Testis (tissue), 3 donors: ENCODE measurements around the gene TCF7L1. TPM values are rescaled to one million over a fixed set of nuclear protein-coding genes. Genes with fewer than 3 reads are reported as not detected.
A peak's percentile ranks its signal among the peaks of the same experiment; 100 is the strongest.
"Not testable (repeated sequence)": the region's sequence is repeated elsewhere in the genome, so short reads cannot be mapped to it uniquely, and the experiment has no call there.

Source experiments
- DNase-seq: peaks from one replicate; pipeline ENCODE4 v3.0.0-alpha.2; 2019
- H3K27ac ChIP-seq, 2 donors: fragments of 200-600 bp; sonication (generic); one replicate each; pipeline ENCODE4 v1.5.1; 2019
- H3K27me3 ChIP-seq: fragments of 200-600 bp; sonication (generic); one replicate; pipeline ENCODE4 v1.5.1; 2019
- H3K36me3 ChIP-seq: fragments of 200-600 bp; sonication (generic); one replicate; pipeline ENCODE4 v1.5.1; 2017; ENCODE audit warnings: low read depth; ENCODE audit errors: missing control alignments
- H3K4me1 ChIP-seq: fragments of 200-600 bp; sonication (generic); one replicate; pipeline ENCODE4 v1.5.1; 2019
- H3K4me3 ChIP-seq, 2 donors: fragments of 200-600 bp; sonication (generic); one replicate each; pipeline ENCODE4 v1.5.1; 2017 to 2019
- H3K9me3 ChIP-seq: fragments of 200-600 bp; sonication (generic); one replicate; pipeline ENCODE4 v1.5.1; 2017
- POLR2A ChIP-seq: fragments of 450-650 bp; IDR thresholded peaks from one replicate; pipeline ENCODE4 v1.6.1; 2017; ENCODE audit warnings: antibody characterized with exemption, mild to moderate bottlenecking, moderate library complexity
- WGBS, 2 donors: methylation state at CpG; one replicate each; pipeline ENCODE4 v1.1.5; 2018; 5-methylcytosine and 5-hydroxymethylcytosine counted together
- intact Hi-C: fragments of 100-400 bp; cut with DNase I; formaldehyde crosslinking; loops from one replicate; pipeline ENCODE4 v1.15.1; 2023; ENCODE audit warnings: low total_unique reads
- polyA plus RNA-seq: library from polyadenylated mRNA; stranded (reverse); fragments of 350-450 nt; fragmentation: Illumina TruSeq; extraction: RNeasy Lipid Tissue Mini Kit (QIAGEN cat#74804); gene quantifications from one replicate; pipeline ENCODE4 v1.2.3, GENCODE V29; 2014; ENCODE audit warnings: low read depth, low replicate concordance; ENCODE audit not compliant: insufficient read depth
- total RNA-seq, 2 donors: library from RNA; depleted of rRNA; stranded (reverse); fragments of >200 nt; gene quantifications; one replicate each; pipeline ENCODE4 v1.2.3, GENCODE V29; 2016
- TF ChIP-seq, protein P1 (sequence below), 3 experiments: fragments of 450-650 bp in 2 of 3; fragments of 200-600 bp in 1 of 3; sonication (generic) in 1 of 3; IDR thresholded peaks; one replicate each; pipeline ENCODE4 v1.5.1; 2016 to 2019; ENCODE audit warnings: antibody characterized with exemption in 3 of 3, mild to moderate bottlenecking in 2 of 3, moderate library complexity in 1 of 3

TCF7L1 gene
- total and polyA plus RNA-seq, 3 donors from 2014 or later: 6.7 to 11.9 (median 6.7) TPM

DNA sequence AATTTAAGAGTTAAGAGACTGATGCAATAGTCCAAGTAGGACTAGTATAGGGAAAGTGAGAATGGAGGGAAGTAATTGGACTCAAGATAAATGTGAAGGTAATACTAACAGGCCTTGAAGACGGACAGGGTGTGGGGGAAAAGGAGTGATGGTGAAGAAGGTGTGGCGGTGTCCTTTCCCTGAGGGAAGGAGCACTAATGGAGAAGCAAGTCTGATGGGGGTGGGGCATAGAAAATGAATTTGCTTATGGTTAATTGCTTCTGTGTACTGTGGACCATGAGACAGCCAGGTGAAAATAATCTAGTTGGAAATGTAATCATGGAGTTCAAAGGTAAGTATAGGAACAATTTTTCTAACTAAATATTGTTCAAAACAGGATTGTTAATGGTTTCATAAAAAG, 201.7 kb downstream of the TCF7L1 start:
- Histone ChIP-seq H3K36me3 (no peaks in the 10 kb centered on the region), H3K27ac (no peak overlapping the region), H3K4me3 (peak overlapping the region in 1 of 2 donors; percentile 30), H3K9me3 (no peaks in the 10 kb centered on the region), H3K27me3 (no peaks in the 10 kb centered on the region), H3K4me1 (no peaks in the 10 kb centered on the region)
- intact Hi-C loops: no loop called here
- DNase-seq: no peak
- TF ChIP-seq POLR2A: no peak
- WGBS, 2 donors: 31 to 53% methylated on average over 2 of the region's 2 CpGs

DNA sequence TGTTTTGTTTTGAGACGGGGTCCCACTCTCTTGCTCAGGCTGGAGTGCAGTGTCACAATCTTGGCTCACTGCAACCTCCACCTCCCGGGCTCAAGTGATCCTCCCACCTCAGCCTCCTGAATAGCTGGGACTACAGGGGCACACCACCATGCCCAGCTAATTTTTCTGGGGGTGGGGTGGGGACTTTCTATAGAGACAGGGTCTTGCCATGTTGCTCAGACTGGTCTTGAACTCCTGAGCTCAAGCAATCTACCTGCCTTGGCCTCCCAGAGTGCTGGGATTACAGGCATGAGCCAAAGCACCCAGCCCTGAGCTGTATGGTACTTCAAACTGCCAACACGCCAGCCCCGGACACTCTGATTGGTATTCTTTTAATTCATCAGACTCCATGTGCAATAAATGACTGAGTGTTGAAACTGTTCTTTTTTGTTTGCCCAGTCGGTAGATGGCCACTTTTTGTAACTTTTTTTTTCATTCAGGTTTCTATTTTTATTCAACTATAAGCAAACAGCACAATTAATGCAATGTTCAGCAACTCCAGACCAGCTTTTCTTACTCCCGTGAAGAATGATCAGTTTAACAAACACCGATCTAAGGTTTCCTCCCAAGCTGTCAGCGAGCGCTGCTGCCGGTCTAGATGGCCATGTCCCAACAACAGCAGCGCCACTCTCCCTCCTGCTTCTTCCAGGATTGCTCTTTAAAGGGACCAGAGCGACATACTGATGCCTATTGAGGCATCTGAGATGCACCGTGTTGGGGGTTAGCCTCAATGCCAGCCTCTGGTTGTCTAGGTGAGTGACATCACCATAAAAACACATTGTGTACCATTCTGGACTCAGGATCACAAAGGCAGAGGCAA, 207.1 kb downstream of the TCF7L1 start:
- intact Hi-C loops: no loop called here
- H3K4me3 ChIP-seq: no peak overlapping the region
- H3K27ac ChIP-seq: no peak overlapping the region
- TF ChIP-seq POLR2A: no peak
- TF ChIP-seq, protein P1, sequence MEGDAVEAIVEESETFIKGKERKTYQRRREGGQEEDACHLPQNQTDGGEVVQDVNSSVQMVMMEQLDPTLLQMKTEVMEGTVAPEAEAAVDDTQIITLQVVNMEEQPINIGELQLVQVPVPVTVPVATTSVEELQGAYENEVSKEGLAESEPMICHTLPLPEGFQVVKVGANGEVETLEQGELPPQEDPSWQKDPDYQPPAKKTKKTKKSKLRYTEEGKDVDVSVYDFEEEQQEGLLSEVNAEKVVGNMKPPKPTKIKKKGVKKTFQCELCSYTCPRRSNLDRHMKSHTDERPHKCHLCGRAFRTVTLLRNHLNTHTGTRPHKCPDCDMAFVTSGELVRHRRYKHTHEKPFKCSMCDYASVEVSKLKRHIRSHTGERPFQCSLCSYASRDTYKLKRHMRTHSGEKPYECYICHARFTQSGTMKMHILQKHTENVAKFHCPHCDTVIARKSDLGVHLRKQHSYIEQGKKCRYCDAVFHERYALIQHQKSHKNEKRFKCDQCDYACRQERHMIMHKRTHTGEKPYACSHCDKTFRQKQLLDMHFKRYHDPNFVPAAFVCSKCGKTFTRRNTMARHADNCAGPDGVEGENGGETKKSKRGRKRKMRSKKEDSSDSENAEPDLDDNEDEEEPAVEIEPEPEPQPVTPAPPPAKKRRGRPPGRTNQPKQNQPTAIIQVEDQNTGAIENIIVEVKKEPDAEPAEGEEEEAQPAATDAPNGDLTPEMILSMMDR (IDR thresholded peaks at IDR 0.05): no peak
- WGBS, 2 donors: 48 to 55% methylated on average over 13 of the region's 13 CpGs
- H3K27me3 ChIP-seq: no peaks in the 10 kb centered on the region
- no peaks in the 10 kb centered on the region for H3K4me1 ChIP-seq
- no peak for DNase-seq
- no peaks in the 10 kb centered on the region for H3K36me3 ChIP-seq
- H3K9me3 ChIP-seq: no peaks in the 10 kb centered on the region

DNA sequence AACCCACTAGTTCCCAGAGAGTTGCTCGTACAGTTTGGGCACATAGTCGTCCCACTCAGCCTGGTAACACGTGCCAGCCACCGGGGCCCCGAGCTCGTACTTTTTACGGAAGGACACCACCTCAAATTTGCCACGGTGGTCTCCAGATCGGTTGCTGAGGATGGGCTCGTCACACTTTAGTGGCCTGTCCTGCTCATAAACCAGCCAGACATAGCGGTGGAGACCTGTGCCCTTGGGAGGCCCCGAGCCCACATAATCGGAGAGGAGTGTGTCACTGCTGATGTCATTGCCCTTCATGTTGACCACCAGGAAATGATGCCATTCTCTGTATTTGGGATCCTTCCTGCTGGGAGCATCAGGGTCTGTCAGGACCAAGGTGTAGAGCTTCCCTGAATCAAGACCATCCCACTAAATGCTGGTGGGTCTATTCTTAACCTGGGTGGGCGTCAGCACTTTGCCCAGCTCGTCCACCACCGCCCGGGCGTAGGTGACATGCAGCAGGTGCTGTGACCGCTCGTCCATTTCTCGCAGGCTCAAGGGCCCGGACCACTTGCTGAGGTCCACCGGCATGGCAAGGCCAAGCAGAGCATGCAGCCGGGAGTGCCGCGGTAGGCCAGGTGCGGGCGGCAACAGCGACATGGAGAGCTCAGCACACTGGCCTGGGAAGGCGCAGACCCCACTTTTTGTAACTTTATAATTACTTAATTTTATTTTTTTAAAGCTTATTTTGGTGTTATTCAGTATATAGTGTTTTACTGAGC, 208.3 kb downstream of the TCF7L1 start:
- no peaks in the 10 kb centered on the region for H3K9me3 ChIP-seq
- WGBS, 2 donors: 93 to 94% methylated on average over 30 of the region's 30 CpGs

DNA sequence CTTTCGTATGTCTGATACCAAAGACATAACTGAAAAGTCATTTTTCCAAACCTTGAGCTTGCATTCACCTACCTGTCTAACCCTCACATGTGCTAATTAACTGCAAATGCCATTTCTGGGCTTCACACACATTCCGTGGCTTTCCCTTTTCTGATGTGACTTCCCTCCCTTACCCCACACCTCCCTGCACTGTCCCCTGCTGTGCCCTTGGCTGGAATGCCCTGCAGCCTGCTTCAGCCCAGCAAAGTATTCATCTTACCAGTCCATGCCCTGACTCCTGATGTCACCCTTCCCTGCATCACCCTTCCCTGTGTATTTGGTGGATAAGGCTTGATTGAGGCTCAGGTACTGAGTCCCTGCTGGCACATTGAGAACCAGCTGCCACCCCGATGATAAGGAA, 209.0 kb downstream of the TCF7L1 start:
- 78 to 88% methylated on average over 3 of the region's 3 CpGs for WGBS, 2 donors
- no peak overlapping the region for H3K4me3 ChIP-seq
- H3K4me1 ChIP-seq: no peaks in the 10 kb centered on the region
- intact Hi-C loops: no loop called here
- H3K27me3 ChIP-seq: no peaks in the 10 kb centered on the region
- TF ChIP-seq, protein P1 (IDR thresholded peaks at IDR 0.05): no peak
- TF ChIP-seq POLR2A: no peak
- no peak overlapping the region for H3K27ac ChIP-seq
- no peak for DNase-seq
- no peaks in the 10 kb centered on the region for H3K36me3 ChIP-seq
- H3K9me3 ChIP-seq: no peaks in the 10 kb centered on the region

More for the DNA sequence above, 208.3 kb downstream of the TCF7L1 start:
- Histone ChIP-seq H3K27me3 (no peaks in the 10 kb centered on the region), H3K36me3 (no peaks in the 10 kb centered on the region), H3K27ac (no peak overlapping the region), H3K4me3 (no peak overlapping the region), H3K4me1 (no peaks in the 10 kb centered on the region)
- DNase-seq: no peak
- intact Hi-C loops: no loop called here
- TF ChIP-seq, protein P1 (IDR thresholded peaks at IDR 0.05): no peak
- no peak for TF ChIP-seq POLR2A

DNA sequence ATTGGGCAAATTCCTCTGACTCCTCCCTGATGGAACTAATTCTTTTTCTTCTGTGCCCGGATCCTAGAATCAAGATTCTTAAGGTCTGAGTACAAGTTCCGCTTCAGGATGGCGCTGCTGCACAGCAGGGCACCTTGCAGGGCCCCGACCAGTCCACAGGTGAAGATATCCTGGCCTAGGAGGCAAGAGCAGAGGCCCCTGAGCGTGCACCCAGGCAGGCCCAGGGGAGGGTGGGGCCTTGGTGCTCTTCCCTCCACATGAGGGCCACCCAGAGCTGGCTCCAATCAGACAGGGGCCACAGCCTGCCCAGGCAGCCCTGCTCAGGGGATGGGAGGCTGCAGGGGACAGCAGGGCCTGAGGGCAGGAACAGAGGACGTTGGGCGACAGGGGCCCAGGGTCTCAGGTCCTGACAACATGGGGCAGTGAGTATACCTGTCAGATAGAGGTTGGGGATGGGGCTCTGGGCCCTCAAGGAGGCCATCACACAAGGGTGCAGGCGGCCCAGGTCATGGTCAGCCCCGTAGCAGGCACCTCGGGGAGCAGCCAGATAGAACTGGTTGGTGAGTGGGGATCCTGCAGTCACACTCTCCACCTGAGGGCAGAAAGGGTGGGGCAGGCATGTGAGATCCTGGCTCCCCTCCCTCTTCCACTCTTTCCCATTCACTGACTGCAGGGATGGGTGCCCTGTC, 210.2 kb downstream of the TCF7L1 start:
- H3K36me3 ChIP-seq, H3K9me3 ChIP-seq, intact Hi-C loops, H3K4me3 ChIP-seq, H3K27me3 ChIP-seq, H3K27ac ChIP-seq, H3K4me1 ChIP-seq, DNase-seq: not testable (repeated sequence)
- 93 to 95% methylated on average over 7 to 10 of the region's 10 CpGs for WGBS, 2 donors
